Natural killer cell (primary cell): ENCODE data around the gene TFIP11. TPM values are rescaled to one million over a fixed set of nuclear protein-coding genes. Genes with fewer than 3 reads are reported as not detected.

Experiments used
- ATAC-seq, 3 donors: fragments of 150-1000 bp in 2 of 3; fragments of 200-7000 bp in 1 of 3; cut with Tn5 transposase; 1 replicate in 1 of 3; 2 replicates in 2 of 3; pipeline ENCODE4 v1.10.0; 2021; ENCODE audit warnings: mild to moderate bottlenecking in 2 of 3, moderate library complexity in 2 of 3
- DNase-seq, 2 donors: peaks; one replicate each; pipeline versions ENCODE4 v3.0.0 to v3.0.0-alpha.2; 2013 to 2021; ENCODE audit warnings: mixed read lengths in 1 of 2
- H3K27ac ChIP-seq: one replicate; pipeline ENCODE4 v1.5.1; 2013; ENCODE audit warnings: mild to moderate bottlenecking, low read length
- H3K27me3 ChIP-seq: one replicate; pipeline ENCODE4 v1.6.1; 2013; ENCODE audit warnings: low read length; ENCODE audit not compliant: control insufficient read depth, insufficient read depth
- H3K36me3 ChIP-seq: one replicate; pipeline ENCODE4 v1.6.1; 2013; ENCODE audit warnings: low read length; ENCODE audit not compliant: control insufficient read depth, insufficient read depth
- H3K4me1 ChIP-seq: one replicate; pipeline ENCODE4 v1.6.1; 2013; ENCODE audit warnings: low read length; ENCODE audit not compliant: control insufficient read depth, insufficient read depth
- H3K4me3 ChIP-seq: one replicate; pipeline ENCODE4 v1.5.1; 2013; ENCODE audit warnings: low read length
- H3K9me3 ChIP-seq: one replicate; pipeline ENCODE4 v1.6.1; 2013; ENCODE audit warnings: low read length; ENCODE audit not compliant: control insufficient read depth, insufficient read depth
- H3K27ac Mint-ChIP-seq, 2 donors: one replicate each; pipeline ENCODE4 v1.8.0; 2022; ENCODE audit warnings: mild to moderate bottlenecking in 2 of 2, mixed read lengths in 2 of 2, moderate library complexity in 1 of 2
- H3K27me3 Mint-ChIP-seq, 2 donors: one replicate each; pipeline ENCODE4 v1.8.0; 2022; ENCODE audit warnings: low read depth in 2 of 2, mixed read lengths in 2 of 2
- H3K36me3 Mint-ChIP-seq: one replicate; pipeline ENCODE4 v1.8.0; 2022; ENCODE audit warnings: mixed read lengths
- H3K4me1 Mint-ChIP-seq, 2 donors: one replicate each; pipeline ENCODE4 v1.8.0; 2022; ENCODE audit warnings: mixed read lengths in 2 of 2
- H3K4me3 Mint-ChIP-seq: one replicate; pipeline ENCODE4 v1.8.0; 2022; ENCODE audit warnings: mild to moderate bottlenecking, moderate library complexity, mixed read lengths
- H3K9me3 Mint-ChIP-seq, 2 donors: one replicate each; pipeline ENCODE4 v1.8.0; 2022; ENCODE audit warnings: mixed read lengths in 2 of 2
- WGBS: methylation state at CpG from one replicate; pipeline ENCODE4 v1.1.7; 2013; ENCODE audit warnings: missing lambda C conversion rate; ENCODE audit not compliant: insufficient coverage; 5-methylcytosine and 5-hydroxymethylcytosine counted together
- intact Hi-C: fragments of 100-400 bp; cut with micrococcal nuclease; formaldehyde crosslinking; loops from one replicate; pipeline ENCODE4 v1.14.2; 2022
- total RNA-seq, 4 donors: library from RNA; stranded (reverse); fragments of 120-200 nt in 1 of 4; gene quantifications; one replicate each; pipeline versions ENCODE4 v1.2.3 to v1.2.4, GENCODE V29; 2013 to 2022
- TF ChIP-seq, protein P1 (sequence below): fragments of 200-600 bp; IDR thresholded peaks from one replicate; pipeline ENCODE4 v1.8.0; 2022; ENCODE audit warnings: antibody characterized with exemption

The TFIP11 gene
- total RNA-seq, 3 donors from 2014 or later (not counting 1 experiment from before 2014, with no cell fraction given) = 108 to 131 (median 124) TPM

DNA sequence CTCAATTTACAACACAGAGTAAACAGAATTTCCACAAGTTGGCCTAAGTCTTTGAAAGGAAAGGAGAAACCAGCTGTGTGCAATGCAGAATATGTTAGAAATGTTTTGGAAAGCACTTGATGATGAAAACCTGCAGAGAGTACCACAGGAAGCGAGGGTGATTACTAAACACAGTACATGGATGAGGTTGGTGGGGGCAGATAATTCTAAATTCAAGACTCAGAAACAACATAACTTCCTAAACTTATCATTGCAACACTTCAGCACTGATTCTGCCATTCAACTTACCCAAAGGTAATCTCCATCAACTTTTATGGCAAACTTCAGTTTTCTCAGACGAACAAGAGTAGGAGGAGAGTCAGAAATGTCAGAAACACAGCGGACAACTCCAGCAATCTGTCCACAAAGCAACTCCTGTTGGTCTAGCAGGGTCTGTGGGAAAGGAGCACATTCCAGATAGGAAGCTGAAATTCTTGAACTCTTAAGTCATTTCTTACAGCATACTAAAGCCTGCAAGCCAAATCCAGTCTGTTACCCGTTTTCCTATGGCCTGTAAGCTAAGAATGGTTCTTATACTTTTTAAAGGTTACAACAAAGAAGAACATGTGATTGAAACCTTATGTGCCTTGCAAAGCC is 35.5 kb downstream of the TFIP11 start:
- H3K9me3 ChIP-seq = no peaks in the 10 kb centered on the region
- 96% methylated on average over 3 of the region's 4 CpGs for WGBS
- Mint-ChIP-seq H3K27me3 (no peaks in the 10 kb centered on the region), H3K27ac (no peak overlapping the region), H3K36me3 (peaks cover 18% of the 10 kb centered on the region), H3K9me3 (no peaks in the 10 kb centered on the region), H3K4me3 (no peak overlapping the region), H3K4me1 (peaks cover 33 to 42% of the 10 kb centered on the region in 2 donors)
- H3K4me3 ChIP-seq = no peak overlapping the region
- no peak overlapping the region for H3K27ac ChIP-seq
- no peak for DNase-seq
- H3K4me1 ChIP-seq = peaks cover 7% of the 10 kb centered on the region
- no peaks in the 10 kb centered on the region for H3K27me3 ChIP-seq
- no peak for ATAC-seq
- intact Hi-C loops = no loop called here
- H3K36me3 ChIP-seq = peaks cover 30% of the 10 kb centered on the region
- TF ChIP-seq, protein P1, sequence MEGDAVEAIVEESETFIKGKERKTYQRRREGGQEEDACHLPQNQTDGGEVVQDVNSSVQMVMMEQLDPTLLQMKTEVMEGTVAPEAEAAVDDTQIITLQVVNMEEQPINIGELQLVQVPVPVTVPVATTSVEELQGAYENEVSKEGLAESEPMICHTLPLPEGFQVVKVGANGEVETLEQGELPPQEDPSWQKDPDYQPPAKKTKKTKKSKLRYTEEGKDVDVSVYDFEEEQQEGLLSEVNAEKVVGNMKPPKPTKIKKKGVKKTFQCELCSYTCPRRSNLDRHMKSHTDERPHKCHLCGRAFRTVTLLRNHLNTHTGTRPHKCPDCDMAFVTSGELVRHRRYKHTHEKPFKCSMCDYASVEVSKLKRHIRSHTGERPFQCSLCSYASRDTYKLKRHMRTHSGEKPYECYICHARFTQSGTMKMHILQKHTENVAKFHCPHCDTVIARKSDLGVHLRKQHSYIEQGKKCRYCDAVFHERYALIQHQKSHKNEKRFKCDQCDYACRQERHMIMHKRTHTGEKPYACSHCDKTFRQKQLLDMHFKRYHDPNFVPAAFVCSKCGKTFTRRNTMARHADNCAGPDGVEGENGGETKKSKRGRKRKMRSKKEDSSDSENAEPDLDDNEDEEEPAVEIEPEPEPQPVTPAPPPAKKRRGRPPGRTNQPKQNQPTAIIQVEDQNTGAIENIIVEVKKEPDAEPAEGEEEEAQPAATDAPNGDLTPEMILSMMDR = no peak

DNA sequence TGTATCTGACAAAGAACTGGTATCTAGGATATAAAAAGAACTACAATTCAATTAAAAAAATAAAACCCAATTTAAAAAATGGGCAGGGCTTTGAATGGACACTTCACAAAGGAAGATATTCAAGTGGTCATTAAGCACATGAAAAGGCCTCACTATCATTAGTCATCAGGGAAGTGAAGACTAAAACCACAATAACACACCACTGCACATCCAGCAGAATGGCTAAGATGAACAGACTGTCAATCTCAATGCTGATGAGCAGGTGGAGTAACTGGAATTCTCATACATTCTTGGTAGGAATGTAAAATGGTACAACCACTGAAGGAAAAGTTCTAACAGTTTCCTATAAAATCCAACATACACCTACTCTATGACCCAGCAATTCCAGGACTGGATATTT is 37.6 kb downstream of the TFIP11 start:
- H3K4me1 Mint-ChIP-seq = peaks cover 19 to 29% of the 10 kb centered on the region in 2 donors
- DNase-seq (no peak), ATAC-seq (peak; percentile 60 to 74 (median 73))
- no peak overlapping the region for H3K4me3 ChIP-seq
- H3K9me3 Mint-ChIP-seq = no peaks in the 10 kb centered on the region
- H3K27ac Mint-ChIP-seq = peak overlapping the region; percentile 82 to 87
- TF ChIP-seq, protein P1 = no peak
- intact Hi-C loops = no loop called here
- H3K27me3 Mint-ChIP-seq = no peaks in the 10 kb centered on the region
- peaks cover 52% of the 10 kb centered on the region for H3K36me3 ChIP-seq
- H3K27ac ChIP-seq = peak overlapping the region; percentile 3
- H3K4me3 Mint-ChIP-seq = peak overlapping the region; percentile 62
- no peaks in the 10 kb centered on the region for H3K9me3 ChIP-seq
- peaks cover 18% of the 10 kb centered on the region for H3K36me3 Mint-ChIP-seq
- H3K4me1 ChIP-seq = no peaks in the 10 kb centered on the region
- no peaks in the 10 kb centered on the region for H3K27me3 ChIP-seq

DNA sequence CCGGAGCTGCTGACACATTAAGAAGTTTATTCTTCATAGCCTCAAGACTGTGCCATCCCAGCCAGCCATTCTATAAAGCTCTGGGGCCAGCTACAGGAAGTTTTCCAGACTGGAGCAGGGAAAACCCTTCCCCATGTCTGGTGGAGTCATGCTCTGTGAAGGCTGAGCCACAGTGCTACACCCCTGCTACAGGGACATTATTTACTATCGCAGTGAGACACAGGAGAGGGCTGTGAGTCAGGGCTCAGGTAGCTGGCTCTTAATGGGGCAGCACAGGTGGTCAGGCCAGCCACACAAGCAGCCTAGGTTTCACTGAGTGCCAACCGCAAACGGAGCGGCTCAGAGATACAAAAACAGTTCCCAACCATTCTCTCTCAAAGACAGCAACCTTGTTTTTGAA is 40.8 kb downstream of the TFIP11 start:
- Histone ChIP-seq H3K27ac (no peak overlapping the region), H3K9me3 (no peaks in the 10 kb centered on the region), H3K4me1 (no peaks in the 10 kb centered on the region), H3K27me3 (no peaks in the 10 kb centered on the region), H3K4me3 (no peak overlapping the region), H3K36me3 (peaks cover 59% of the 10 kb centered on the region)
- peaks cover 6 to 12% of the 10 kb centered on the region in 2 donors for H3K4me1 Mint-ChIP-seq
- TF ChIP-seq, protein P1 = no peak
- H3K9me3 Mint-ChIP-seq = no peaks in the 10 kb centered on the region
- peaks cover 15% of the 10 kb centered on the region for H3K36me3 Mint-ChIP-seq
- H3K4me3 Mint-ChIP-seq = no peak overlapping the region
- no peak for ATAC-seq
- H3K27ac Mint-ChIP-seq = no peak overlapping the region
- intact Hi-C loops = no loop called here
- H3K27me3 Mint-ChIP-seq = no peaks in the 10 kb centered on the region
- WGBS = 100% methylated on average over 2 of the region's 5 CpGs
- no peak for DNase-seq

DNA sequence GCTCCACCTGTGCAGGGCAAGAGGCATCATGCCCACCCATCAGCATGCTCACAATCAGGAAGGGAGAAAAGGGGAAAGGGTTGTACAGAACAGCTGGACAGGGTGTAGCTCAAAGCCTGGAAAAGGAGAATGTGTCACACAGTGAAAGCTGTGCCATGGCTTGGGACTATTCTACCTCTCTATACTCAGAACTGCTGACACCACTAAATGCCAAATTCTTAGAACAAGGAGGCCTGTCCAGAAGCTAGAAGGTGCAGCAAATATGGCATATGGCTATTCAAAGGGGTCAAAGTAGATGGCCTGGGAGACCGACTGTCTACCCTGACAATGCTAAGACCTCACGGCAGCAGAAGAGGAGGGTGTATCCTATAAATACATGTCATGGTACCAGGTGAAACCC is 41.5 kb downstream of the TFIP11 start:
- TF ChIP-seq, protein P1 = no peak
- Histone ChIP-seq H3K4me1 (no peaks in the 10 kb centered on the region), H3K4me3 (no peak overlapping the region), H3K36me3 (peaks cover 61% of the 10 kb centered on the region), H3K27me3 (no peaks in the 10 kb centered on the region), H3K27ac (no peak overlapping the region), H3K9me3 (no peaks in the 10 kb centered on the region)
- H3K27ac Mint-ChIP-seq = no peak overlapping the region
- no peaks in the 10 kb centered on the region for H3K27me3 Mint-ChIP-seq
- peaks cover 12% of the 10 kb centered on the region for H3K36me3 Mint-ChIP-seq
- intact Hi-C loops = no loop called here
- no peak for ATAC-seq
- DNase-seq = no peak
- H3K9me3 Mint-ChIP-seq = no peaks in the 10 kb centered on the region
- H3K4me1 Mint-ChIP-seq = peaks cover 6 to 12% of the 10 kb centered on the region in 2 donors
- 92% methylated on average over 2 of the region's 2 CpGs for WGBS
- no peak overlapping the region for H3K4me3 Mint-ChIP-seq
